Epithelial cell of prostate (primary cell): ENCODE data around the gene MYL2.

Experiments
- DNase-seq: peaks from one replicate; pipeline ENCODE4 v3.0.0-alpha.2; 2011; ENCODE audit warnings: low read depth, low spot score
- H3K27ac ChIP-seq: fragments of 450-650 bp; 2 replicates; pipeline ENCODE4 v1.5.1; 2017; ENCODE audit warnings: mild to moderate bottlenecking

Gene MYL2

GRCh38 chr12:110930348-110931314, 10.3 kb upstream of the MYL2 start:
- DNase-seq = no peak
- H3K27ac ChIP-seq = no peak overlapping the region

DNA sequence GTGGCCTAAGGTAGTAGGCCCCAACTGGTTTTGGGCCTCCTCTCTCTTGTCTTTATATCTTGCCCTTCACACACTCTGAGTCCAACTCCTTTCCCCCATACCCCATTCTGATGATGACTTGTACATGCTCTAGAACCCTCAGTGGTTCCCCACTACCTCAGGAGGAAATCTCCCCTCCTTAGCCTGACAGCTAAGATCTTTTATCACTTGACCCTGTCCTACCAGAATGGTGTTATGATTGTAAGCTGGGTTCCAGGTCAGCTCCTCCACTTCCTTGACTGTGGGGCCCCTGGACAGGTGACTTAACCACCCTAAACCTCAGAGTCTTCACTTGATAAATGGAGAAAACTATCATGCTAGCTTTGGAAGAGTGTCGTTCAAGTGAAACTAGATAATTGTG, 9.4 kb upstream of the MYL2 start:
- no peak for DNase-seq

DNA sequence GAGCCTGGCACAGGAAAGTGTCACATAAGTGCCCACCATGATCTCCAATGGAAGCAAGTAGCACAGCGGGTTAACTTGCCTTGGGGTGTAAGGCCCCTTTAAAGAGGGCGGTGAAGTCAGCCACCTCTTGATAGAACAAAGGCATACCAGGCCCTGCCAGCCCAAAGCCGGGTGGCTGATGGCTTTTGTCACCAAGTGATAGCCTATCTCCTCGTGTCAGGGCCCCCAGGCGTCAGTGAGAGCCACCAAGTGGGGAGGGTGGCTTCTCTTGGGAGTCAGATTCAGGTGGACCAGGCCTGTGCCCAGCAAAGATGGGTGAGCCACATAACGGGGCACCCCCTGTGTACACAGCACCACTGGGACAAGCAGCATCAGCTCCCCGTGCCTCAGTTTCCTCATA, 8.3 kb upstream of the MYL2 start:
- no peak overlapping the region for H3K27ac ChIP-seq
- DNase-seq = no peak

More for the DNA sequence above, 9.4 kb upstream of the MYL2 start:
- H3K27ac ChIP-seq = no peak overlapping the region

GRCh38 chr12:110927546-110927945, 7.2 kb upstream of the MYL2 start:
- no peak overlapping the region for H3K27ac ChIP-seq
- no peak for DNase-seq

GRCh38 chr12:110923692-110924334, 3.4 kb upstream of the MYL2 start:
- no peak for DNase-seq
- no peak overlapping the region for H3K27ac ChIP-seq

DNA sequence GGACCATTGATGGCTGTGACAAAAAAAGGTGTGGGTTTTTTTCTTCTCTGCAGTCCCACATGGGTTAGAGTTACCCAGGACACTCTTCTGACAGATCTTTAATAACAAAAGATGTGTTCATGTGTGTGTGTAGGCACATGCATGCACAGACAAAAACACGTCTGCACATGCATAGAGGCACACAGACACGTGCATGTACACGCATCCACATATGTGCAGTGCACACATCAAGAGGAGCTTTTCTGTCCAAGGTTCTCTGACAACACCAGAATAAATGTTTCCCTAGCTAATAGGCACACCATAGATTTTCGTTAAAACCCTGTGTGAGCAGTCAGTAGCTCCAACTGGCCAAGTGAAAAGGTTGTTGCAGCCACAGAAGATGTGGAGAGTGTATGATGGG, 2.8 kb upstream of the MYL2 start:
- H3K27ac ChIP-seq = no peak overlapping the region
- no peak for DNase-seq

- no peak overlapping the region for H3K27ac ChIP-seq
- no peak for DNase-seq
Measured at GRCh38 chr12:110922652-110923051, 2.3 kb upstream of the MYL2 start.

GRCh38 chr12:110921262-110921661, 883 bp upstream of the MYL2 start:
- no peak overlapping the region for H3K27ac ChIP-seq
- no peak for DNase-seq

DNA sequence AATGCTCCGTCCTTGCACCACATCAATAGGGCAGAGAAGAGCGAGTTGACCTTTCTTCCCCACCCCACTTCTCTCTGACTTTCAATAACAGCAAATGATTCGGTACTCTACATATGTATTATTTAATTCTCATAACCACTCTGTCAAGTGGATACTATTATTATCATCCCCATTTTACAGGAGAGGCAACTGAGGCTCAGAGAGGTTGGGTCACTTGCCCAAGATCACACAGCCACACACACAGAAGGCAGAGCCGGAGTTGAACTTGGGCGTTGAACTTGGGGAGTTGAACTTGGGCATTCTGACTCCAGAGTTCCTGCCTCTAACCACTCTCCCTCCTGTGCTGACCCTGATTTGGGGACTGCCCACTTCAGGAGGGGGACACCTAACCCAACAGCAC, 659 bp downstream of the MYL2 start:
- H3K27ac ChIP-seq = no peak overlapping the region
- DNase-seq = no peak

DNA sequence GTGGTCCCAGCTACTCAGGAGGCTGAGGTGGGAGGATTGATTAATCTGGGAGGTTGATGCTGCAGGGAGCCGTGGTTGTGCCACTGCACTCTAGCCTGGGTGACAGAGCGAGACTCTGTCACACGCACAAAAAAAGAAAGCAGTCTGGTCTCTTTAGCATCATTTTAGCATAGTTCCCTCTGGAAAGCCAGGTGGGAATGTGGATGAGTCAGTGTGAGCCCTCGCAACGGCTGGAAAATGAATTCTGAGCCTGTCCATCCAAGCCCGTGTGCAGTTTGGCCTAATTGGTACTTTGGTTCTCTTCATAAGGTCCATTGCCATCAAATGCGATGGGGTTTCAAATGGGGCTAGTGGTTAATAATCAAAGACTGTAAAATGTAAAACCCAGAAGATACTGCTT, 2.4 kb downstream of the MYL2 start:
- peak overlapping the region; percentile 76 for H3K27ac ChIP-seq
- DNase-seq = no peak

DNA sequence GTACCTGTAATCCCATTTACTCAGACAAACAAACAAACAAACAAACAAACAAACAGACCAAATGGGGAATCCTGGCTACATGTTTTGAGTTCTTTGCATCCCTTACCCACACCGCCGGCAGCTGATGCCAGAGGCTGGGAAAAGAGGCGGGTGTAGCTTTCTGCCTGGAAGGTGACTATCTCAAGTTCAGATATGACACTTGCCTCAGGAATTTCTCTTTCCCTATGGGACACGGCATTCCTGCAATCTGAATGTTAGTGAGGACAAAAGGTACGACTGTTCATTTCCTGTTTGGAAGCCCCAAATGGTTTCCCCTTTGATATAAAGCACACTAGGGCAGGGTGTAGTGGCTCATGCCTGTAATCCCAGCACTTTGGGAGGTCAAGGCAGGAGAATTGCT, 2.9 kb downstream of the MYL2 start:
- DNase-seq = no peak
- peak overlapping the region; percentile 76 for H3K27ac ChIP-seq

DNA sequence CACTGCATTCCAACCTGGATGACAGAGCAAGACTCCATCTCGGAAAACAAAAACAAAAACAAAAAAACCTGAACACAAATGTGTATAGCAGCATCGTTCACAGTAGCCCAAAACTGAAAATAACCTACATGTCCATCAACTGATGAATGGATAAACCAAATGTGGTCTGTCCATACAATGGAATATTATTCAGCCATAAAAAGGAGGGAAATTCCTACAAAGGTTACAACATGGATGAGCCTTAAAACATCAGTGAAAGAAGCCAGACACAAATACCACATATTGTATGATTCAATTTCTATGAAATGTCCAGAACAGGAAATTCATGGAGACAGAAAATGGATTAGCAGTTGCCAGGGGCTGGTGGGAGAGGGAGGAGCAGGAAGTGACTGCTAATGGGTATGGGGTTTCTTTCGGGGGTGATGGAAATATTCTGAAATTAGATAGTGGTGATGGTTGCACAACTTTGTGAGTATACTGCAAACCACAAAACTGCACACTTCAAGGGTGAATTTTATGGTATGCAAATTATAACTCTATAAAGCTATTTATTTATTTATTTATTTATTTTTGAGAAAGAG, 4.0 kb downstream of the MYL2 start:
- no peak for DNase-seq
- peak overlapping the region; percentile 76 for H3K27ac ChIP-seq

DNA sequence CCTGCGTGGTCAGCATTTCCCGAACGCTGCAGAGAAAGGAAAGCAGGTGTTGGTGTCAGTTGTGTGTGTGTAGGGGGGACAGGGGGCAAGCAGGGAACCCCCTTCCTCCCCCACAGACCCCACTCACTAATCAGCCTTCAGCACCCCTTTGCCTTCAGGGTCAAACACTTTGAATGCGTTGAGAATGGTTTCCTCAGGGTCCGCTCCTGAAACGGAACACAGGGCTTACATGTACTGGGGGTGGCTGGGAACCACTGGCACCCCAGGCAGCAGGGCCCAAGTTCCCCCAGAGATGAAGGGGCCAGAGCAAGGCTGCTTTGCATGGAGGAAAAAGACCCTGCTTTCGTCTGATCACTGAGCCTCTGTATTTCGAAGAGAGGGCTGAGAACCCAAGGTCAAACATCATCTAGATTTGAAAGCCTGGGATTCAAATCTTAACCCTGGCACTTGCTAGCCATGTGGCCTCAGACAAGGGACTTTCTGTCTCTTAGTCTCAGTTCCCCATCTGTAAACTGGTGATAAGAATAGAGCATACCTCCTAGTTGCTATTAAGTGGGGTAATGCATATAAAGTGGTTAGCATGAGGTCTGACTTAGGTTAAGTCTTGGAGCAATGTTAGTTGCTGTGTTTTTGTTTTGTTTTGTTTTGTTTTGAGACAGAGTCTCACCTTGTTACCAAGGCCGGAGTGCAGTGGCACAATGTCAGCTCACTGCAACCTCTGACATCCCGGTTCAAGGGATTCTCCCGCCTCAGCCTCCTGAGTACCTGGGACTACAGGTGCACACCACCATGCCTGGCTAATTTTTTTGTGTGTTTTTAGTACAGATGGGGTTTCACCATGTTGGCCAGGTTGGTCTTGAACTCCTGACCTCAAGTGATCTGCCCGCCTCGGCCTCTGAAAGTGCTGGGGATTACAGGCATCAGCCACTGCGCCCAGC, 7.0 kb downstream of the MYL2 start:
- DNase-seq = no peak
- no peak overlapping the region for H3K27ac ChIP-seq

DNA sequence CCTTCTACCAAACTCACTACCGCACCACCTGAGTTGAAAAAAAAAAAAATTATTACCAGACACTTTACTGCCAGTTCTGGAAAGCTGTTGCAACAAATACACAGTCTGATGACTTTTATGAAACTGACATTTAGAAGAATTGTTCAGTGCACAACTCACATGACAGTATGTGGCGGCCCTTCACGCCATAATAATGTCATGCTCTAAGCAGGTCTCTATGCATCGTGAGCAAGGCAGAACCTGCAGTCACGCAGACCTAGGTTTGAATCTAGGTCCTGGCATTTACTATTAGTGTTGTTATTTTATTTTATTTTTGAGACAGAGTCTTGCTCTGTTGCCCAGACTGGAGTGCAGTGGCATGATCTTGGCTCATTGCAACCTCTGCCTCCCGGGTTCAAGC, 8.1 kb downstream of the MYL2 start:
- H3K27ac ChIP-seq = no peak overlapping the region
- no peak for DNase-seq

DNA sequence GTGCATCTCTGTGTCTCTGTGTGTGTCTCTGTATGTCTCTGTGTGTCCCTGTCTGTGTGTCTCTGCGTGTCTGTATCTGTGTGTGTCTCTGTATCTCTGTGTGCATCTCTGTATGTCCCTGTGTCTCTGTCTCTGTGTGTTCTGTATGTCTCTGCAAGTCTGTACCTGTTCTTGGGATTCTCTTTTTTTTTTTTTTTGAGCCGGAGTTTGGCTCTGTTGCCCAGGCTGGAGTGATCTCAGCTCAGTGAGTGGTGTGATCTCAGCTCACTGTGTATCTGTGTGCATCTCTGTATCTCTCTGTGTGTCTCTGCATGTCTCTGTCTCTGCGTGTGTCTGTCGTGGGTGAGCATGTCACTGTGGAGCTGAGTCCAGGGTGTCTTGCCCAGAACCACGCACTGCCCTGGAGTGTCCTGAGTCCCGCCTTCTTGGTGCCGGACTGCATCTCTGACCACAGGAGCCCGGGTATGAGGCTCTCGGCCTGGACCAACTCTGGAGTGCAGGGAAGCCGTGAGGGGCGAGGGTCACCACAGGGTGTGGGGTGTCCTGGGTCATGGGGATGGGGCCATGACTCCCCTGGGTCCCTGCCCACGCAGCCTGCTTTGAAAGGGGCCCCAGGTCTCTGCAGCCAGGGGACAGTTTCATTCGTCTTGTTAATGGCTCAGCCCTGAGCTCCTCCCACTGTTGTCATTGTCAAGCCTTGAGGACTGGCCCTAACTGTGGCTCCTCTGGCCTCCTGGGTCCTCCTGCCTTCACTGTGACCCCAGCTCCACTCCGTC, 11.8 kb downstream of the MYL2 start:
- no peak overlapping the region for H3K27ac ChIP-seq
- DNase-seq = no peak

GRCh38 chr12:110907583-110907982, 12.8 kb downstream of the MYL2 start:
- DNase-seq = no peak
- no peak overlapping the region for H3K27ac ChIP-seq

GRCh38 chr12:110906985-110907384, 13.4 kb downstream of the MYL2 start:
- no peak overlapping the region for H3K27ac ChIP-seq
- DNase-seq = no peak

- DNase-seq = no peak
- no peak overlapping the region for H3K27ac ChIP-seq
Measured at GRCh38 chr12:110906516-110906915, 13.9 kb downstream of the MYL2 start.

- no peak overlapping the region for H3K27ac ChIP-seq
- DNase-seq = no peak
Measured at GRCh38 chr12:110906083-110906482, 14.3 kb downstream of the MYL2 start.
